ENCODE results near the gene XCL1. TPM values are rescaled to one million over a fixed set of nuclear protein-coding genes. Genes with fewer than 3 reads are reported as not detected.

Gene XCL1
- total RNA-seq, 4 donors from 2014 or later: 0.42 to 1.2 (median 0.91) TPM; not detected in 1

DNA sequence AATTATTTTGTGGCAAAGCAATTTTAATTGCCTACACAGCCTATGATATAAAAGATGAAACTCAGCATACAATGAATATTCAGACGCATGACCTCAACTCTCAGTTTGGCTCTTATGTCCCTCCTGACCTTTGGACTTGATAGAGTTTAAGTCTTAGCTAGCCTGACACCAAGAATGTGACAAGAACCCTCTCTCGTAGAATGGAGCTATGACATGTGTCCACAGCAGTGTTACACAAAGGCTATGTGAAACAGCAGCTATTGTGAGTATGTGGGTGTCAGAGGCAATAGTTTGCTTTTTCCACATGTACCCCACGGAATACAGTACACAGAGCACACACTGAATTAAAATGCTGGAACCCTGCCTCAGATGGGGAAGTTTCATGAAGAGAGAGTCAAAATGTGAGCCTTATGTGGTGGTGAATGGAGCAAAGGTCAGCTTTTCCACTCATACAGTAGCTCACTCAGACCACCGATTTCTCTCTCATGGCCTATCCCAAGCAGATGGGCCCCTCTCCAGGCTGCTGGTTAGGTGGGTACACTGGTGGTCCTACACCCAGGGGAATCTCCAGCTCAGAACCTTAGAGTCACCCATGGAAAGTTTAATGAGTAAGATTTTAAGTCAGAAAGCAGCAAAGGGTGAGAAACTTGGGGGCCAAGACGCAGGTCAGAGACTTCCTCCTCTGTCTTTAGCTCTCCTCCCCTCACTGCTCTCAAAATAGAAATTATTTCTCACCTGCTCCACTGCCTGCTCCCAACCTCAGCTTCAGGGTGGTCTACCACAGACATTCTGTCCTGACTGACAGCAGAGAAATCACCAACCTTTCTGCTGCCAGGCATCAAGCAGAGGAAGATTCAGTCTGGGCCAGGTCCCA, 22.5 kb upstream of the XCL1 start:
- H3K4me1 ChIP-seq: peaks cover 0 to 6% (median 0%) of the 10 kb centered on the region in 4 donors
- intact Hi-C loops (cut with DNase I): no loop called here
- no peaks in the 10 kb centered on the region for H3K27me3 ChIP-seq
- H3K36me3 ChIP-seq: no peaks in the 10 kb centered on the region
- H3K9me3 ChIP-seq: no peaks in the 10 kb centered on the region
- H3K27ac ChIP-seq (replicated peaks in 1 of 4): no peak overlapping the region
- DNase-seq (ENCODE audit: extremely low spot score): no peak
- 87% methylated on average over 4 of the region's 5 CpGs for WGBS
- no peak for TF ChIP-seq POLR2A (IDR thresholded peaks at IDR 0.05; ENCODE audit: low read depth)
- TF ChIP-seq EP300 (IDR thresholded peaks at IDR 0.05): no peak
- no peak for TF ChIP-seq POLR2AphosphoS5 (IDR thresholded peaks at IDR 0.05)
- TF ChIP-seq, protein P1, sequence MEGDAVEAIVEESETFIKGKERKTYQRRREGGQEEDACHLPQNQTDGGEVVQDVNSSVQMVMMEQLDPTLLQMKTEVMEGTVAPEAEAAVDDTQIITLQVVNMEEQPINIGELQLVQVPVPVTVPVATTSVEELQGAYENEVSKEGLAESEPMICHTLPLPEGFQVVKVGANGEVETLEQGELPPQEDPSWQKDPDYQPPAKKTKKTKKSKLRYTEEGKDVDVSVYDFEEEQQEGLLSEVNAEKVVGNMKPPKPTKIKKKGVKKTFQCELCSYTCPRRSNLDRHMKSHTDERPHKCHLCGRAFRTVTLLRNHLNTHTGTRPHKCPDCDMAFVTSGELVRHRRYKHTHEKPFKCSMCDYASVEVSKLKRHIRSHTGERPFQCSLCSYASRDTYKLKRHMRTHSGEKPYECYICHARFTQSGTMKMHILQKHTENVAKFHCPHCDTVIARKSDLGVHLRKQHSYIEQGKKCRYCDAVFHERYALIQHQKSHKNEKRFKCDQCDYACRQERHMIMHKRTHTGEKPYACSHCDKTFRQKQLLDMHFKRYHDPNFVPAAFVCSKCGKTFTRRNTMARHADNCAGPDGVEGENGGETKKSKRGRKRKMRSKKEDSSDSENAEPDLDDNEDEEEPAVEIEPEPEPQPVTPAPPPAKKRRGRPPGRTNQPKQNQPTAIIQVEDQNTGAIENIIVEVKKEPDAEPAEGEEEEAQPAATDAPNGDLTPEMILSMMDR (IDR thresholded peaks at IDR 0.05): no peak
- no peak overlapping the region for H3K4me3 ChIP-seq

DNA sequence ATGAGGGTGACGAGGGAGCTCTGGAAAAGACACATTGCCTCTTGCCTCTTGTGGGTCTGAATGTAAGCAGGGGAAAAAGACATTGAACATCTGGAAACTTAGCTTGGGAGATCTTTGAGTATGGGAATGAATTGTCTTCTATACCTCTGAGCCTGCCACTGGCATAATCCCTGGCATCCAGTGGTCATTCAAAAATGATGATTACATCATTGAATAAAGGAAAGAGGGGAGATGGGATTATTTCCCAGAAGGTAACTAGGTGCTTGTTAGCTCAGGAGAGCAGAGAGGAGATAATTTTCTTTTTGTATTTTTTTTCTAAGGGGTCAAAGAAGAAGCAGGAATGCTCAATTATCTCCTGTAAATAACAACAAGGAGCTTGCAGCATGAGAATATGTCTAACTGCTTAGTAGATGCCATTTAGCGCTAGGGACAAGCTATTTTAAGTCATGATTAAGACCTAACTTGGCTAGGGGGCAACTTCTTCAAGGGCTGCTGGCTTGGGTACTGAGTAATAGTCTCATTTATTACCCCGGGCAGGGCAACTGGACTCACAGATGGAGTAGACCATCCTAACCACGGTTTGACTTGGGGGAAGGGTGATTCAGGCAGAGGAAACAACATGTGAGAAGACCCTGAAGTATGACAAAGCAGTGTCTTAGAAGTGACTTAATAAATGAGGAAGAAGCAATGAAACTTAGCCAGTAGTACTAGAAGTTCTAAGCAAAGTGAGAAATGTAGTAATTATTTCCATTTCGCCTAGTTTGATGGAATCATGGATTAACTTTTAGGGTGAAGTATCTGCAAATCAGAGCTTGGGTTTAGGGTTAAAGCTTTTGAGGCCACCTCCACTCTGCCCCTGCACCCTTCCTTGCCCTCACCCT, 21.6 kb upstream of the XCL1 start:
- intact Hi-C loops (cut with DNase I): no loop called here
- Histone ChIP-seq H3K27me3 (no peaks in the 10 kb centered on the region), H3K9me3 (no peaks in the 10 kb centered on the region), H3K36me3 (no peaks in the 10 kb centered on the region), H3K27ac (replicated peaks in 1 of 4) (no peak overlapping the region), H3K4me3 (no peak overlapping the region), H3K4me1 (peaks cover 0 to 6% (median 0%) of the 10 kb centered on the region in 4 donors)
- 86% methylated on average over 5 of the region's 5 CpGs for WGBS
- TF ChIP-seq POLR2AphosphoS5 (IDR thresholded peaks at IDR 0.05): no peak
- no peak for TF ChIP-seq EP300 (IDR thresholded peaks at IDR 0.05)
- no peak for TF ChIP-seq POLR2A (IDR thresholded peaks at IDR 0.05; ENCODE audit: low read depth)
- TF ChIP-seq, protein P1 (IDR thresholded peaks at IDR 0.05): no peak
- no peak for DNase-seq (ENCODE audit: extremely low spot score)

DNA sequence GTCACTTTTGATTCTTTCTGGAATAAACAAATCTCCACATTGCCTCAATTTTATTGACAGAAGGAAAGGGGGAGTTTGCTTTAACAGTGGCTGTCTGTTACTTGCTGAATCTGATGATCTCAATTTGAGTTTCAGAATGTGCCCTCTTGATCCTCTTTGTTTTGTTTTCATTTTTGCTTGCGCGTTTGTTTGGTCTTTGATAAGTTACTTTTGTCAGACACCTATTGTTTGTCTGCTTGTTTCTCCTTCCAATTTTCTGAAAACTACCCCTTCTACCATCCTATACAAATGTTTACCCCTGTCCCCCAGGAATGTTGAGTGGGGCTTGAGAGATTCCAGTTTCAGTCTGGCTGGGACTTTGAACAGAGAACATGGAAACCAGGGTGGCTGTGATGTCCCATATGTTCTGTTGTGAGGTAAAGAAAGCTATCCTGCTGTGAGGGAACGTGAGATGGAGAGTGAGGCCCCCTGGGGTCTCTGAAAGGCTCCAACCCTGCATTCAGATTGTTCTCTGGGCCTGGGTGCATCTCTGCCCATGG, 20.8 kb upstream of the XCL1 start:
- 93% methylated on average over 3 of the region's 3 CpGs for WGBS
- Histone ChIP-seq H3K9me3 (no peaks in the 10 kb centered on the region), H3K27ac (replicated peaks in 1 of 4) (no peak overlapping the region), H3K27me3 (no peaks in the 10 kb centered on the region), H3K36me3 (no peaks in the 10 kb centered on the region), H3K4me1 (peaks cover 0 to 6% (median 0%) of the 10 kb centered on the region in 4 donors), H3K4me3 (no peak overlapping the region)
- TF ChIP-seq POLR2AphosphoS5 (IDR thresholded peaks at IDR 0.05): no peak
- TF ChIP-seq, protein P1 (IDR thresholded peaks at IDR 0.05): no peak
- TF ChIP-seq EP300 (IDR thresholded peaks at IDR 0.05): no peak
- no peak for TF ChIP-seq POLR2A (IDR thresholded peaks at IDR 0.05; ENCODE audit: low read depth)
- intact Hi-C loops (cut with DNase I): no loop called here
- no peak for DNase-seq (ENCODE audit: extremely low spot score)

DNA sequence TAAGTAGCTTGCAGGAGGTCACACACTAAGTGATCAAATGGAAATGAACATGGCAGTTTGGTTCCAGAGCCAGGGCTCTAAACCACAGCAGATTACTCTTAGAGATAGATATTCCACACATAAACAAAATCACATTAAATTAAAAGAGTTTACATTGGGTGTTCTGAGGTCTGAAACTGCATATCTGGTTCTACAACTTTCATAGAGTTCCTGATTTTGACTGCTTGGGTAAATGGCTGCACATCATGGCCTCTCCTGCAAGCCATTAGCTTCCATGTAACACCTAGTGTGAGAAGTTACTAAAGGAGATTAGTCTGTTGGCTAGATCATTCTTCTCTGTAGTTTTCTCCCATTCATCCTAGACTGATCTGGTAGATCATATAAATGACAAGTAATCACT, 19.8 kb upstream of the XCL1 start:
- intact Hi-C loops (cut with DNase I): no loop called here
- Histone ChIP-seq H3K4me1 (peaks cover 0 to 6% (median 0%) of the 10 kb centered on the region in 4 donors), H3K27me3 (no peaks in the 10 kb centered on the region), H3K9me3 (no peaks in the 10 kb centered on the region), H3K27ac (replicated peaks in 1 of 4) (no peak overlapping the region), H3K36me3 (no peaks in the 10 kb centered on the region), H3K4me3 (no peak overlapping the region)
- DNase-seq (ENCODE audit: extremely low spot score): no peak
- TF ChIP-seq, protein P1 (IDR thresholded peaks at IDR 0.05): no peak
- TF ChIP-seq POLR2A (IDR thresholded peaks at IDR 0.05; ENCODE audit: low read depth) (no peak), POLR2AphosphoS5 (IDR thresholded peaks at IDR 0.05) (no peak), EP300 (IDR thresholded peaks at IDR 0.05) (no peak)
